GM10266 (cell line): Measurements from ENCODE around the gene GYPB.
"Not testable (repeated sequence)": the region's sequence is repeated elsewhere in the genome, so short reads cannot be mapped to it uniquely, and the experiment has no call there.

Experiments used
- DNase-seq: peaks from one replicate; pipeline ENCODE4 v3.0.0; 2012; ENCODE audit errors: extremely low spot score
- CTCF ChIP-seq: IDR thresholded peaks from 2 replicates; pipeline ENCODE4 v1.5.1; 2012; ENCODE audit warnings: mild to moderate bottlenecking, low read depth; ENCODE audit not compliant: control insufficient read depth, insufficient read depth; ENCODE audit errors: missing control alignments

GYPB gene

GRCh38 chr4:143986180-143986579 is 33.0 kb downstream of the GYPB start:
- DNase-seq: no peak
- no peak for TF ChIP-seq CTCF

GRCh38 chr4:143980776-143981175 is 38.4 kb downstream of the GYPB start:
- DNase-seq: not testable (repeated sequence)

GRCh38 chr4:143975527-143975926 is 43.7 kb downstream of the GYPB start:
- not testable (repeated sequence) for DNase-seq

GRCh38 chr4:143974021-143974420 is 45.2 kb downstream of the GYPB start:
- DNase-seq: not testable (repeated sequence)

GRCh38 chr4:143961075-143961474 is 58.1 kb downstream of the GYPB start:
- no peak for DNase-seq
- TF ChIP-seq CTCF: no peak

GRCh38 chr4:143955306-143955705 is 63.9 kb downstream of the GYPB start:
- not testable (repeated sequence) for DNase-seq

- DNase-seq: not testable (repeated sequence)
Measured at GRCh38 chr4:143951458-143951972, 67.7 kb downstream of the GYPB start.

GRCh38 chr4:143950967-143951366 is 68.2 kb downstream of the GYPB start:
- DNase-seq: not testable (repeated sequence)

- DNase-seq: not testable (repeated sequence)
Measured at GRCh38 chr4:143950185-143950584, 69.0 kb downstream of the GYPB start.

- not testable (repeated sequence) for DNase-seq
Measured at GRCh38 chr4:143947493-143947892, 71.7 kb downstream of the GYPB start.
